Coronary artery (tissue), 2 donors: Measurements from ENCODE around the gene MAP3K8.
"Not testable (repeated sequence)": the region's sequence is repeated elsewhere in the genome, so short reads cannot be mapped to it uniquely, and the experiment has no call there.

Experiments used
- DNase-seq: peaks from one replicate; pipeline ENCODE4 v3.0.0-alpha.2; 2017; ENCODE audit warnings: low spot score
- H3K27ac ChIP-seq, 2 donors: fragments of 200-600 bp; sonication (generic); one replicate each; pipeline ENCODE4 v1.5.1; 2016 to 2019
- H3K4me3 ChIP-seq: fragments of 200-600 bp; sonication (generic); 2 replicates; pipeline ENCODE4 v1.5.1; 2016; ENCODE audit warnings: mild to moderate bottlenecking, moderate library complexity
- CTCF ChIP-seq: fragments of 200-600 bp; sonication (generic); IDR thresholded peaks from one replicate; pipeline ENCODE4 v1.5.1; 2019; ENCODE audit warnings: antibody characterized with exemption

Gene MAP3K8

GRCh38 chr10:30420766-30421165 is 13.2 kb upstream of the MAP3K8 start:
- Histone ChIP-seq H3K4me3 (no peak overlapping the region), H3K27ac (no peak overlapping the region)
- no peak for TF ChIP-seq CTCF
- DNase-seq: no peak

GRCh38 chr10:30422151-30422695 is 11.8 kb upstream of the MAP3K8 start:
- Histone ChIP-seq H3K27ac (peak overlapping the region in 1 of 2 donors; percentile 6), H3K4me3 (no peak overlapping the region)
- no peak for TF ChIP-seq CTCF
- no peak for DNase-seq

GRCh38 chr10:30422981-30423654 is 10.9 kb upstream of the MAP3K8 start:
- Histone ChIP-seq H3K4me3 (no peak overlapping the region), H3K27ac (peak overlapping the region; percentile 6 to 85)
- TF ChIP-seq CTCF: no peak
- peak; percentile 82 for DNase-seq

GRCh38 chr10:30423655-30424275 is 10.2 kb upstream of the MAP3K8 start:
- not testable (repeated sequence) for DNase-seq, H3K4me3 ChIP-seq
- peak overlapping the region; percentile 6 to 85 for H3K27ac ChIP-seq

GRCh38 chr10:30425336-30426075 is 8.5 kb upstream of the MAP3K8 start:
- no peak for DNase-seq
- Histone ChIP-seq H3K4me3 (no peak overlapping the region), H3K27ac (no peak overlapping the region)
- no peak for TF ChIP-seq CTCF

GRCh38 chr10:30430544-30431298 is 3.3 kb upstream of the MAP3K8 start:
- Histone ChIP-seq H3K4me3 (no peak overlapping the region), H3K27ac (peak overlapping the region; percentile 92 to 99)
- DNase-seq: no peak

More at GRCh38 chr10:30430544-30431298, 3.3 kb upstream of the MAP3K8 start:
- no peak for TF ChIP-seq CTCF
